Brain microvascular endothelial cell (primary cell): ENCODE data around the gene AP1S3.

Experiments
- DNase-seq: peaks from one replicate; pipeline ENCODE4 v3.0.0-alpha.2; 2020
- H3K27ac ChIP-seq: fragments of 250-450 bp; sonication (Bioruptor Pico); 2 replicates; pipeline ENCODE4 v1.5.1; 2020; ENCODE audit warnings: mild to moderate bottlenecking, moderate library complexity
- H3K27me3 ChIP-seq: fragments of 250-450 bp; sonication (Bioruptor Pico); replicated peaks from 2 replicates; pipeline ENCODE4 v1.5.1; 2020; ENCODE audit warnings: mild to moderate bottlenecking
- H3K36me3 ChIP-seq: fragments of 250-450 bp; sonication (Bioruptor Pico); replicated peaks from 2 replicates; pipeline ENCODE4 v1.5.1; 2020; ENCODE audit warnings: mild to moderate bottlenecking
- H3K4me3 ChIP-seq: 2 replicates; pipeline ENCODE4 v1.5.1; 2011; ENCODE audit warnings: low read depth, mild to moderate bottlenecking, control low read depth, low read length, moderate library complexity
- CTCF ChIP-seq: IDR thresholded peaks from 2 replicates; pipeline ENCODE4 v1.5.1; 2011; ENCODE audit warnings: low read depth, mild to moderate bottlenecking, moderate library complexity, low read length, control low read depth, inconsistent platforms; ENCODE audit errors: missing control alignments
- in situ Hi-C: cut with HindIII; loops from 2 replicates; pipeline ENCODE4 v1.10.0; 2017; ENCODE audit warnings: low sequenced_read_pairs, low pct_ligation_motif_present

The AP1S3 gene

GRCh38 chr2:223786236-223786635, 51.1 kb downstream of the AP1S3 start:
- no peaks in the 10 kb centered on the region for H3K27me3 ChIP-seq
- in situ Hi-C loops, result no loop called here
- no peaks in the 10 kb centered on the region for H3K36me3 ChIP-seq
- no peak overlapping the region for H3K27ac ChIP-seq
- TF ChIP-seq CTCF, result no peak
- no peak overlapping the region for H3K4me3 ChIP-seq
- DNase-seq, result no peak

- Histone ChIP-seq H3K36me3 (no peaks in the 10 kb centered on the region), H3K4me3 (no peak overlapping the region), H3K27me3 (no peaks in the 10 kb centered on the region), H3K27ac (no peak overlapping the region)
- in situ Hi-C loops, result no loop called here
- DNase-seq, result no peak
- no peak for TF ChIP-seq CTCF
Observed at GRCh38 chr2:223784221-223784772, 53.1 kb downstream of the AP1S3 start.

GRCh38 chr2:223782629-223783028, 54.8 kb downstream of the AP1S3 start:
- Histone ChIP-seq H3K36me3 (no peaks in the 10 kb centered on the region), H3K27me3 (no peaks in the 10 kb centered on the region), H3K27ac (no peak overlapping the region), H3K4me3 (no peak overlapping the region)
- in situ Hi-C loops, result no loop called here
- no peak for TF ChIP-seq CTCF
- DNase-seq, result no peak

- H3K27me3 ChIP-seq, result no peaks in the 10 kb centered on the region
- DNase-seq, result no peak
- H3K27ac ChIP-seq, result no peak overlapping the region
- TF ChIP-seq CTCF, result no peak
- in situ Hi-C loops, result no loop called here
- no peak overlapping the region for H3K4me3 ChIP-seq
- H3K36me3 ChIP-seq, result no peaks in the 10 kb centered on the region
Observed at GRCh38 chr2:223781560-223781959, 55.8 kb downstream of the AP1S3 start.

GRCh38 chr2:223779877-223780276, 57.5 kb downstream of the AP1S3 start:
- H3K36me3 ChIP-seq, result no peaks in the 10 kb centered on the region
- in situ Hi-C loops, result no loop called here
- H3K27me3 ChIP-seq, result no peaks in the 10 kb centered on the region
- H3K27ac ChIP-seq, result no peak overlapping the region
- peak; percentile 58 for TF ChIP-seq CTCF
- H3K4me3 ChIP-seq, result no peak overlapping the region
- DNase-seq, result peak; percentile 55

GRCh38 chr2:223774193-223774592, 63.2 kb downstream of the AP1S3 start:
- DNase-seq, result no peak
- no peak overlapping the region for H3K4me3 ChIP-seq
- no peaks in the 10 kb centered on the region for H3K36me3 ChIP-seq
- TF ChIP-seq CTCF, result no peak
- no peak overlapping the region for H3K27ac ChIP-seq
- no peaks in the 10 kb centered on the region for H3K27me3 ChIP-seq
- in situ Hi-C loops, result no loop called here
